Superior temporal gyrus (tissue), 1 donor: ENCODE results near the gene HRAS.

Source experiments
- DNase-seq: peaks from one replicate; pipeline ENCODE4 v3.0.0-alpha.2; 2016; ENCODE audit errors: extremely low spot score

HRAS gene

DNA sequence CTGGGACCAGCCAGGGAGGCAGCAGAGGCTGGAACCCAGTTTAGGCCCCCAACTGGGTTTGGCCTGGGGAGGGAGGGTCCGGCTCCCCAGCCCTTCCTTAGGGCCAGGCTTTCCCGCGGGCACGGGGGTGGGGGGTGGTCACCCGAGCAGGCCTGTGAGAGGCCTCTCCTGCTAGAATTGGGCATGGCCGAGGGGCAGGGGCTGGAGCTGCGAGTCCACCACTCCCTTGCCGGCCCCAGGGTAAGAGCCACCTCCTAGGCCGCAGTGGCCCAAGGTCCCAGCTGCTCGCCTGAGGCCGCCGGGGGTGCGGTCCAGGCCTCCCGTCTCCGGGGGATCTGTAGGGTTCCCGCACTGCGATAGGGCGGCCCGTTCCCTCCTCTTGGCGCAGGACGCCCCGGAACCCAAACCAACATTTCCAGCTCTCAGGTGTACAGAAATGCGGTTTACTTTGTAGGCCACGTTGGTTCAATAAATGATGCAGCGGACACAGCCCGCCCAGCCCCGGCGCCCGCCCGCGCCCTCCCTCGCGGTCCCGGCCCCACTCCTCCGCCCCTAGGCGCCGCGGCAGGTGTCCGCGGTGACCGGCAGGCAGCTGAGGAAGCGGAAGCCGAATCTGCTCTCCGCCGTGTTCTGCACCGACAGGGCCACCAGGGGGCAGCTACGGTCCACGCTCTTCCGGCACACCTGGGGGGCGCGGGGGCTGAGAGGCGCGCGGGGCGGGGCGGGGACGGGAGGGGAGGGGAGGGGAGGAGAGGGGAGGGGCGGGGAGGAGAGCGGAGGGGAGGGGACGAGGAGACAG lies 19.3 kb upstream of the HRAS start:
- peak; percentile 30 for DNase-seq

DNA sequence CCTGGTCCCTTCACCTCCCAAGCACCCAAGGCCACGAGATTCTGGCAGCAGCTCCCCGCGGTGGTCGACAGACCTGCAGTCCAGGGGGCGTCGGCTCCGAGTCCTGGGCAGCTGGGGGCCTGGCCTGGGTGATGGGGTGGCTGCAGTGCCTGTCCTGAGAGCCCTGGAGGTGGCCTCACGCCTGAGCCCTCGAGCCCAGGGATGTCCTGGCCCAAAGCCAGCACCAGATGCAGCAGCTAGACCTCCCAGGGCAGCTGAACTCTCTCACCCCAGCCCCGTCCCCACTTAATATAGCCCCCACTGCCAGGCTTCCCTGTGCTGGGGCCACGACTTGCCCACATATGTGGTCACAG lies 18.6 kb upstream of the HRAS start:
- DNase-seq = no peak

- DNase-seq = no peak
Measured at GRCh38 chr11:553083-553987, 18.0 kb upstream of the HRAS start.

DNA sequence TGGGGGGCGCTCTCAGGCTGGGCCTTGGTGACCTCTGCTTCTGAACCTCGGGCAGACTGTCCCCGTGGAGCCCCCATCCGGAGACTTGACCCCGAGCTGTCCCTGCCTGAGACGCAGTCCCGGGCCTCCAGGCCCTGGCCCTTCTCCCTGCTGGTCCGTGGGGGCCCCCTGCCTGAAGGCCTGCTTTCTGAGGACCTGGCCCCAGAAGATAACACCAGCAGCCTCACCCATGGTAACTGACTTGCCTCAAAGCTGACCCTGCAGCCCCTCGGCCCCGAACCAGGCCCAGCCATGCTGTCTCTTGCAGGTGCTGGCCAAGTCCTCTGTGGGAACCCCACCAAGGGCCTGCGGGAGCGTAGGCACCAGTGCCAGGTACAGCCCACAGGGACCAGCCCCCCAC lies 16.2 kb upstream of the HRAS start:
- DNase-seq = no peak

DNA sequence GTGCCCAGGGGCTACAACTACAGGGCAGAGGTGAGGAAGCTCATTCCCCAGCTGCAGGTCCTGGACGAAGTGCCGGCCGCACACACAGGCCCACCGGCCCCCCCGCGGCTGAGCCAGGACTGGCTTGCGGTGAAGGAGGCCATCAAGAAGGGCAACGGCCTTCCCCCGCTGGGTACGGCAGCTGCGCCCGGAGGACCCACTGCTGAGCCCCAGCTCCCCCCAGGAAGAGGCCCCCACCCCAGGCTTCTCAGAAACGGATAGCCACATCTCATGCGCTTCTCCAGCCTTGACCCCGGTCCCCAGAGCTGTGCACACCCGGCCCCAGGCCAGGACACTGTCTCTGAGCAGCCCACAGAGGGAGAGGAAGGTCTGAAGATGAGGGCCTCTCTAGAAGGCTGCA lies 15.8 kb upstream of the HRAS start:
- DNase-seq = no peak

- no peak for DNase-seq
Measured at GRCh38 chr11:550746-551085, 15.3 kb upstream of the HRAS start.

DNA sequence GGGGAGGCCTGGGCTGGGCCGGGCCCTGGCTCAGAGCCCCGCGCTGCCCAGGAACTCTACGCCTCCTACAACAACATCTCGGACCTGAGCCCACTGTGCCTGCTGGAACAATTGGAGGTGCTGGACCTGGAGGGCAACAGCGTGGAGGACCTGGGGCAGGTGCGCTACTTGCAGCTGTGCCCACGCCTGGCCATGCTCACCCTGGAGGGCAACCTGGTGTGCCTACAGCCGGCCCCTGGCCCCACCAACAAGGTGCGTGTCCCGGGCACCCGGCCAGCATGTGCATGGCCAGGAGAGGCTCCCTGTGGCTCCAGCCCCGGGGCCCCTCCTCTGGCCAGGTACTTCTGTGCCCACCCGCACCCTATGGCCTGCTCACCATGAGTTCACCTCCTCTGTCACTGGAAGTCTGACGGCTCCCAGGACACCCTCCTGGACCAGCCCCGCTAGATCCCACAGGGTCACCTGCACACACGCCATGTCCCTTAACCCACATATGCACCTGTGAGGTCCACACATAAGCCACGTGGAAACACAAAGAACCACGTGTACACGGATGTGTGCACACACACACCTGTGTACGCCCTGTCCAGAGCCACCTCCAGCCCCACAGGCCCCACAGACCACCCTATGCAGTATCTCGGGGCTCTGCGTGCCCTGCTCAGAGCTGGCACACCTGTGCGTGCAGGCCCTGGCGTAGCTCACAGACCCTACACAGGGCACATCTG lies 14.8 kb upstream of the HRAS start:
- no peak for DNase-seq

- DNase-seq = no peak
Measured at GRCh38 chr11:548700-549603, 13.6 kb upstream of the HRAS start.

- DNase-seq = no peak
Measured at GRCh38 chr11:545171-545570, 9.8 kb upstream of the HRAS start.

- no peak for DNase-seq
Measured at GRCh38 chr11:544817-545166, 9.4 kb upstream of the HRAS start.

- DNase-seq = no peak
Measured at GRCh38 chr11:541433-541885, 6.1 kb upstream of the HRAS start.

- no peak for DNase-seq
Measured at GRCh38 chr11:540583-541432, 5.4 kb upstream of the HRAS start.

DNA sequence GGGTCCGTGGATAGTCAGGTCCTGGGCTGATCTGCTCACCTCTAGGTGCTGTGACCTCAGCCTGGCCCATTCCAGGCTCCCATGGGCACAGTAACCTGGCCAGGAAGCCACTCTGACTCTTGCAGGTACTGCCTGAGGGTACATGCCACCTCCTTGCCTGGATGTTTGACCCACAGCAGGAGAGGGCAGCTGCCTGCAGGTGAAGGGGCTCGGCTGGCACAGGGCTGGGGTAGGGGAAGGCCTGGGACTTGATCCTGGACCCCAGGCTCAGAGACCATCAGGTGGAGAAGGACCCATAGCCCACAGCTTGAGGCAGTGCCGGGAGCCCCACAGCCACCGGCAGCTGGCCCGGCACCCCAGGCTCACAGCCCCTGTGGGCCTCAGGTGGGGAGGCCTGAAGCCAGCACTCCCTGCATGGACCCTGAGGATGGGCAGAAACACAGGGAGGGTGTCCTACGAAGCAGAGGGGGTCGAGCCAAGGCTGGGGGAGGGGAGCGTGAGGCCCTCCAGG lies 4.7 kb upstream of the HRAS start:
- DNase-seq = no peak

DNA sequence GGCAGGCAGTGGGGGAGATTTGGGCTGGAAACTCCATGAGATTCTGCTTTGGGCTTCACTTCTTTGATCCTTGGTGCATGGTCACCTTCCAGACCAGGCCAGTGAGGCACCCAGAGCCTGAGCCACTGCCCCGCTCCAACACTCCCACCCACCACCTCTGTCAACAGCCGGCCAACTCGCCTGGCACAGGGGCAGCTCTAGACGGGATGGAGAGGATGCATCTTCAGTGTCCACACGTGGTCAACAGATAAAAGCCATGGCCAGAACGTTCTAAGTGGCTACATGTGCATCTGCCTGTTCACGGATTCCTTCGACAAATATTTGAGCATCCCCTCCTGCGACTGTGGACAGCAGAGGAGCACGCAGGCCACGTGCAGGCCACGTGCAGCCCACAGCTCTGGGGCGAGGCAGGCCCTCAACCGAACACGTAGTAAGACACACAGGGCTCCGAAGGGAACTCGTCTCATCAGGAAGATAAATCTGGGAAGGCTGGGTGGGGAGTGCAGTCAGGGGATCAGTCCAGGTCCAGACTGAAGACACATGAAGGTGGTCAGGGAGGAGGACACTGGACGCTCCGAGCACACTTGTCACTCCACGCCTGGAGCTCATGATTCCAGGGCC lies 3.2 kb upstream of the HRAS start:
- no peak for DNase-seq

DNA sequence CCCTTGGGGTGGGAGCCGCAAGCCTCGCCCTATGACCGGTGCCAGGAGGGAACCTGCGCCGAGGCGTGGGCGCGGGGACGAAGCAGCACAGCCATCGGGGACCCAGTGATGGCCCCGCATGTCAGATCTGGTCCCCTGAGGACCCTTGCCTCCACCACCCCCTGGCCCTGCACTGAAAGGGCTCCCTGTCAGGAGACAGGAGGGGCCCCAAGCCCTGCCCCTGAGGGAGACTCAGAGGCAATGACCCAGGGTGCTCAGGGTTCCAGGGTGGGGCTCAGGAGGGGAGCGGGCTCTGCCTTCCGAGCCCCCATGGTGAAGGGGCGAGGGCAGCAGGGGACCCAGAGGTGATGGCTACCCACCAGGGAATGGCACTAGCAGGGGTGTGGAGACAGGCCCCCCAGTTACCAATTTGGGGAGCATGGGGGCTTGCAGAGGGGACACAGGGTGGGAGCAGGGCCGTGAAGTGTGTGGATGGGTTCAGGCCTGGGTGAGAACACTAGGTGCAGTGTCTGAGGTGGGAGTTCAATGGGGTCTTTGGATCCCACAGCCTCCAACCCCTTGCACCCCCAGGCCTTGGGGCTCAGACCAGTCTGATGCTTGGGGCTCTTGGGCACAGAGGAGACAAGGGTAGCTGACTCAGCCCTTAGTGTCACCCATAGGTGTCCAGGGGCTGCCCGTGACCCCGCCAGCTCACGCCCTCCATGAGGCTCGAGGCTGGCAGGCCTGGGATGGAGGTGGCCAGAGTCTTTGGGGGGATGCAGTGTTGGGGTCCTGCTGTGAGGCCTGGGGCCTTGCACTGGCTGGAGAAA lies 2.5 kb upstream of the HRAS start:
- DNase-seq = no peak

DNA sequence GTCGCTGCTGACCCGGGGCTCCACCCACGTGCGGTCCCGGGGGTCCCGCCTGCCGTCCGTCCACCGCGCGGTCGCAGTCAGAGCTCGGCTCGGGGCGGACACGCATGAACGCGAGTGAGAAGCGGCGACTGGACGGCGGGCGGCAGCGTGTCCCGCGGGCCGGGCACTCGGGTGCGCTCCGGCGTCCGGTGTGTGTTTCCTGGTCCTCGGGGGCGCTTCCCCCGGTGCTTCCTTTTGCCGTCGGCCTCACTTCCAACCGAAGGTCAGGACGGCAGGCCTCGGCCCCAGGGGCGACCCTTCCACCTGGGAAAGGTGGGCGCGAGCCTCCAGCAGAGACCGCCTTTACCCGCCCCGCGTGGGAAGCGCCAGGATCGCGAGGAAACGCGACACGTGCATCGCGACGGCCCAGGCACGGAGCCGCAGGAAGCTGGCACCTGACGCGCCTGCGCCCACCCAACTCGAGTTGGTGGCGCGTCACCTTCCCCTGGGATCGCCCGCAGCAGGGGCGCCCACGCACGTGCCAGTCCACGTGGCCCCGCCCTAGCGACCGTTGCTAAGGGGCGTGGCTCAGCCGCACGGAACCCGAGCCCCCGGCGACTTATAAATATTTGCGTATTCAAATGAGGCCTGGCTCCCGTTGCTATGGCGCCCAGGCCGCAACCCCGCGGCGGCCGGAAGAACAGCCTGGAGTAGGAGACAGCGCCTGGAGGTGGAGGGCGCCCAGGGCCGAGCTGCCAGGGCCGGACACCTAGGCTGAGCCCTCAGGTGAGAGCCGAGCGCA lies 1.7 kb upstream of the HRAS start, which contains the start of gene LRRC56:
LRRC56 (plus strand) TSS at position 687 of the 781 bp plus-strand sequence. CDS start 3,158 bp downstream, outside the sequence.
- DNase-seq = peak; percentile 12

- no peak for DNase-seq
Measured at GRCh38 chr11:535210-535518, 212 bp downstream of the HRAS start.
